CD14-positive monocyte (primary cell): ENCODE data around the gene TIMM17B. TPM values are rescaled to one million over a fixed set of nuclear protein-coding genes. Genes with fewer than 3 reads are reported as not detected.
"Not testable (repeated sequence)": the region's sequence is repeated elsewhere in the genome, so short reads cannot be mapped to it uniquely, and the experiment has no call there.

Experiments
- DNase-seq, 3 donors: peaks; one replicate each; pipeline ENCODE4 v3.0.0-alpha.2; 2011 to 2022
- H2AFZ ChIP-seq: 2 replicates; pipeline ENCODE4 v1.6.0; 2012; ENCODE audit warnings: mild to moderate bottlenecking, low read depth, low read length, inconsistent platforms; ENCODE audit not compliant: insufficient read depth, poor library complexity, severe bottlenecking
- H3K27ac ChIP-seq, 2 donors: 1 replicate in 1 of 2; 2 replicates in 1 of 2; pipeline ENCODE4 v1.5.1; 2012 to 2013; ENCODE audit warnings: low read length in 2 of 2, control low read depth in 1 of 2, inconsistent platforms in 1 of 2, low read depth in 1 of 2, mild to moderate bottlenecking in 1 of 2
- H3K27me3 ChIP-seq, 2 donors: one replicate each; pipeline versions ENCODE4 v1.6.0 to v1.6.1; 2011 to 2013; ENCODE audit warnings: low read length in 2 of 2; ENCODE audit not compliant: control insufficient read depth in 2 of 2, insufficient read depth in 2 of 2
- H3K36me3 ChIP-seq, 2 donors: replicated peaks in 1 of 2; 1 replicate in 1 of 2; 2 replicates in 1 of 2; pipeline versions ENCODE4 v1.5.1 to v1.6.1; 2012 to 2013; ENCODE audit warnings: low read length in 2 of 2, control low read depth in 1 of 2, inconsistent platforms in 1 of 2, mild to moderate bottlenecking in 1 of 2; ENCODE audit not compliant: insufficient read depth in 2 of 2, control insufficient read depth in 1 of 2
- H3K4me1 ChIP-seq, 2 donors: 1 replicate in 1 of 2; 2 replicates in 1 of 2; pipeline versions ENCODE4 v1.5.1 to v1.6.1; 2012 to 2013; ENCODE audit warnings: low read length in 2 of 2, control low read depth in 1 of 2, inconsistent platforms in 1 of 2, mild to moderate bottlenecking in 1 of 2, moderate library complexity in 1 of 2; ENCODE audit not compliant: insufficient read depth in 2 of 2, control insufficient read depth in 1 of 2
- H3K4me2 ChIP-seq: replicated peaks from 2 replicates; pipeline ENCODE3; 2012; ENCODE audit warnings: low read length, moderate library complexity, mild to moderate bottlenecking; ENCODE audit not compliant: poor library complexity, severe bottlenecking; ENCODE audit errors: extremely low read depth
- H3K4me3 ChIP-seq, 3 experiments: fragments of 200-600 bp in 1 of 3; sonication (generic) in 1 of 3; replicated peaks in 1 of 3; 1 replicate in 2 of 3; 2 replicates in 1 of 3; pipeline ENCODE4 v1.5.1; 2011 to 2013; ENCODE audit warnings: low read length in 3 of 3, mild to moderate bottlenecking in 3 of 3, control low read depth in 2 of 3, low read depth in 2 of 3, inconsistent platforms in 1 of 3, moderate library complexity in 1 of 3
- H3K79me2 ChIP-seq: 2 replicates; pipeline ENCODE4 v1.6.0; 2012; ENCODE audit warnings: mild to moderate bottlenecking, control low read depth, inconsistent platforms, low read length, moderate library complexity; ENCODE audit not compliant: insufficient read depth
- H3K9ac ChIP-seq: 2 replicates; pipeline ENCODE4 v1.6.0; 2017; ENCODE audit warnings: low read length, mild to moderate bottlenecking; ENCODE audit not compliant: insufficient read depth, poor library complexity, severe bottlenecking
- H3K9me3 ChIP-seq, 2 donors: replicated peaks in 1 of 2; 1 replicate in 1 of 2; 2 replicates in 1 of 2; pipeline versions ENCODE4 v1.5.1 to v1.6.1; 2012 to 2013; ENCODE audit warnings: low read length in 2 of 2, control low read depth in 1 of 2; ENCODE audit not compliant: control insufficient read depth in 1 of 2, insufficient read depth in 1 of 2
- H4K20me1 ChIP-seq: 2 replicates; pipeline ENCODE4 v1.6.0; 2012; ENCODE audit warnings: mild to moderate bottlenecking, low read length, control low read depth, moderate library complexity; ENCODE audit not compliant: insufficient read depth
- H3K27ac Mint-ChIP-seq, 7 donors: one replicate each; pipeline ENCODE4 v1.8.0; 2020; ENCODE audit warnings: mild to moderate bottlenecking in 7 of 7, mixed read lengths in 7 of 7, moderate library complexity in 6 of 7, inconsistent platforms in 2 of 7
- H3K27me3 Mint-ChIP-seq, 3 donors: one replicate each; pipeline ENCODE4 v1.8.0; 2021 to 2022; ENCODE audit warnings: low read depth in 3 of 3, mild to moderate bottlenecking in 3 of 3, mixed read lengths in 3 of 3, moderate library complexity in 3 of 3, inconsistent platforms in 1 of 3
- H3K36me3 Mint-ChIP-seq, 2 donors: one replicate each; pipeline ENCODE4 v1.8.0; 2020; ENCODE audit warnings: mixed read lengths in 2 of 2, inconsistent platforms in 1 of 2, mild to moderate bottlenecking in 1 of 2
- H3K4me1 Mint-ChIP-seq: one replicate; pipeline ENCODE4 v1.8.0; 2020; ENCODE audit warnings: mild to moderate bottlenecking, mixed read lengths
- H3K4me3 Mint-ChIP-seq, 2 donors: one replicate each; pipeline ENCODE4 v1.8.0; 2020; ENCODE audit warnings: mild to moderate bottlenecking in 2 of 2, mixed read lengths in 2 of 2, moderate library complexity in 1 of 2
- H3K9me3 Mint-ChIP-seq, 7 donors: one replicate each; pipeline ENCODE4 v1.8.0; 2020 to 2022; ENCODE audit warnings: mixed read lengths in 7 of 7, mild to moderate bottlenecking in 6 of 7, moderate library complexity in 6 of 7, inconsistent platforms in 2 of 7
- WGBS: methylation state at CpG from one replicate; pipeline ENCODE4 v1.1.5; 2013; ENCODE audit warnings: missing lambda C conversion rate; ENCODE audit not compliant: insufficient coverage; 5-methylcytosine and 5-hydroxymethylcytosine counted together
- intact Hi-C, 2 donors: fragments of 100-400 bp; cut with micrococcal nuclease; formaldehyde crosslinking; loops; one replicate each; pipeline versions ENCODE4 v1.15.0 to v1.15.1; 2023
- polyA plus RNA-seq, 3 donors: library from polyadenylated mRNA; depleted of rRNA in 1 of 3; unstranded in 2 of 3; stranded (reverse) in 1 of 3; fragments of 300-500 nt in 2 of 3; fragments of >200 nt in 1 of 3; fragmentation: Illumina TruSeq in 2 of 3; gene quantifications; 1 replicate in 2 of 3; 2 replicates in 1 of 3; pipeline ENCODE4 v1.2.3, GENCODE V29; 2012 to 2021
- TF ChIP-seq, protein P1 (sequence below): fragments of 200-600 bp; IDR thresholded peaks from one replicate; pipeline ENCODE4 v1.8.0; 2022; ENCODE audit warnings: antibody characterized with exemption, mild to moderate bottlenecking

The TIMM17B gene
- polyA plus RNA-seq, 3 donors, result 52.2 to 86.9 (median 86.8) TPM

DNA sequence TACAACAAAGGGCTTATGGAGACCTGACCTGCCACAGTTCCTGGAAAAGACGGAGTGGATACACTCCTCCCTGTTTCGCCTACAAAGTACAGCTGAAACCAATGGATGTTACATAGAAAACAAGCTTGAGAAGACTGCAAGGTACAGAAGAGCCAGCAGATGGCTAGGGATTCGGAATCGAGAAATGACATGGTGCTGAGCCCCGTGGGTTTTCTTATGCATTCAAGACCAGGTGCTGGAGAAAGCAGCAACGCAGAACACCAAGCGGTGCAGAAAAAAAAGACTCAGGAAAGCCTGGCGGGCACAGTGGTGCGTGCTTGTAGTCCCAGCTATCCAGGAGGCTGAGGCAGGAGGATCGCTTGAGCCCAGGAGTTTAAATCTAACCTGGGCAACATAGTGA is 13.8 kb downstream of the TIMM17B start:
- H3K27me3 ChIP-seq, result no peaks in the 10 kb centered on the region

DNA sequence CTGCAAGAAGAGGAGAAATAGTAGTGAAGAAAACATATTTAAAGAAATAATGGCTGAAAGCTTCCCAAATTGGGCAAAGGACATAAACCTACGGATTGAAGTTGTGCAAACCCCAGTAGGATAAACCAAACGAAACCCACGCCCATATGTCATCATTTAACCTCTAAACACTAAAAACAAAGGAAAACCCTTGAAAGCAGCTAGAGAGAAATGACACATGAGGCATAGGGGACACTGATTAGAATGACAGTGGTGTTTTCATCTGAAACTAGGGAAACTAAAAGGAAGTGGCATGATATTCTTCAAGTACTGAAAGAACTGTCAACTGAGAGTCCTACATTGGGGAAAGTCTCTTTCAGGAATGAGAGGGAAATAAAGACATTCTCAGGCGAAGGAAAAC is 20.6 kb downstream of the TIMM17B start:
- H3K27ac ChIP-seq, H3K36me3 ChIP-seq, H3K4me3 Mint-ChIP-seq, H3K27me3 ChIP-seq, DNase-seq, H4K20me1 ChIP-seq, H3K9ac ChIP-seq, H3K4me3 ChIP-seq, H3K27ac Mint-ChIP-seq, intact Hi-C loops, H3K4me1 Mint-ChIP-seq, H3K9me3 Mint-ChIP-seq, H3K4me2 ChIP-seq, H3K4me1 ChIP-seq, H3K36me3 Mint-ChIP-seq, H3K79me2 ChIP-seq, H3K9me3 ChIP-seq, H2AFZ ChIP-seq: not testable (repeated sequence)
- WGBS, result no CpG with 5 or more reads among the region's 4 CpGs
- peaks cover 4 to 11% (median 9%) of the 10 kb centered on the region in 3 donors for H3K27me3 Mint-ChIP-seq

More for the DNA sequence above, 13.8 kb downstream of the TIMM17B start:
- Histone ChIP-seq H3K36me3 (no peaks in the 10 kb centered on the region), H3K4me3 (no peak overlapping the region), H3K9ac (no peak overlapping the region), H2AFZ (no peak overlapping the region), H3K9me3 (no peaks in the 10 kb centered on the region), H3K27ac (no peak overlapping the region), H3K4me1 (no peaks in the 10 kb centered on the region), H3K79me2 (no peaks in the 10 kb centered on the region), H3K4me2 (no peak overlapping the region), H4K20me1 (no peaks in the 10 kb centered on the region)
- H3K27me3 Mint-ChIP-seq, result peaks cover 2 to 11% (median 8%) of the 10 kb centered on the region in 3 donors
- no peak for DNase-seq
- H3K4me1 Mint-ChIP-seq, result no peaks in the 10 kb centered on the region
- H3K4me3 Mint-ChIP-seq, result no peak overlapping the region
- H3K36me3 Mint-ChIP-seq, result no peaks in the 10 kb centered on the region
- WGBS, result 67% methylated on average over 5 of the region's 10 CpGs
- peaks cover 0 to 7% (median 0%) of the 10 kb centered on the region in 7 donors for H3K9me3 Mint-ChIP-seq
- TF ChIP-seq, protein P1, sequence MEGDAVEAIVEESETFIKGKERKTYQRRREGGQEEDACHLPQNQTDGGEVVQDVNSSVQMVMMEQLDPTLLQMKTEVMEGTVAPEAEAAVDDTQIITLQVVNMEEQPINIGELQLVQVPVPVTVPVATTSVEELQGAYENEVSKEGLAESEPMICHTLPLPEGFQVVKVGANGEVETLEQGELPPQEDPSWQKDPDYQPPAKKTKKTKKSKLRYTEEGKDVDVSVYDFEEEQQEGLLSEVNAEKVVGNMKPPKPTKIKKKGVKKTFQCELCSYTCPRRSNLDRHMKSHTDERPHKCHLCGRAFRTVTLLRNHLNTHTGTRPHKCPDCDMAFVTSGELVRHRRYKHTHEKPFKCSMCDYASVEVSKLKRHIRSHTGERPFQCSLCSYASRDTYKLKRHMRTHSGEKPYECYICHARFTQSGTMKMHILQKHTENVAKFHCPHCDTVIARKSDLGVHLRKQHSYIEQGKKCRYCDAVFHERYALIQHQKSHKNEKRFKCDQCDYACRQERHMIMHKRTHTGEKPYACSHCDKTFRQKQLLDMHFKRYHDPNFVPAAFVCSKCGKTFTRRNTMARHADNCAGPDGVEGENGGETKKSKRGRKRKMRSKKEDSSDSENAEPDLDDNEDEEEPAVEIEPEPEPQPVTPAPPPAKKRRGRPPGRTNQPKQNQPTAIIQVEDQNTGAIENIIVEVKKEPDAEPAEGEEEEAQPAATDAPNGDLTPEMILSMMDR, result no peak
- H3K27ac Mint-ChIP-seq, result no peak overlapping the region
- intact Hi-C loops, result no loop called here

DNA sequence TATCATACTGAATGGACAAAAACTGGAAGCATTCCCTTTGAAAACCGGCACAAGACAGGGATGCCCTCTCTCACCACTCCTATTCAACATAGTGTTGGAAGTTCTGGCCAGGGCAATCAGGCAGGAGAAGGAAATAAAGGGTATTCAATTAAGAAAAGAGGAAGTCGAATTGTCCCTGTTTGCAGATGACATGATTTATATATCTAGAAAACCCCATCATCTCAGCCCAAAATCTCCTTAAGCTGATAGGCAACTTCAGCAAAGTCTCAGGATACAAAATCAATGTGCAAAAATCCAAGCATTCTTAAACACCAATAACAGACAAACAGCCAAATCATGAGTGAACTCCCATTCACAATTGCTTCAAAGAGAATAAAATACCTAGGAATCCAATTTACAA is 25.6 kb downstream of the TIMM17B start:
- intact Hi-C loops, result not testable (repeated sequence)

More for the DNA sequence above, 25.6 kb downstream of the TIMM17B start:
- not testable (repeated sequence) for H3K27ac Mint-ChIP-seq, H3K4me1 ChIP-seq, H3K4me1 Mint-ChIP-seq, H2AFZ ChIP-seq, H3K4me3 Mint-ChIP-seq, H3K36me3 Mint-ChIP-seq, H4K20me1 ChIP-seq, H3K9me3 Mint-ChIP-seq, H3K9me3 ChIP-seq, H3K27me3 Mint-ChIP-seq, H3K4me2 ChIP-seq, H3K36me3 ChIP-seq, DNase-seq, H3K27me3 ChIP-seq, H3K9ac ChIP-seq, H3K4me3 ChIP-seq, H3K27ac ChIP-seq, H3K79me2 ChIP-seq
- no CpG with 5 or more reads among the region's 2 CpGs for WGBS
